ENCODE data around the gene MT1E. TPM values are rescaled to one million over a fixed set of nuclear protein-coding genes. Genes with fewer than 3 reads are reported as not detected.

The MT1E gene
- total RNA-seq, 1 experiment from 2014 or later = 50.6 TPM

GRCh38 chr16:56640076-56640475 lies 14.5 kb downstream of the MT1E start:
- no peaks in the 10 kb centered on the region for H3K36me3 ChIP-seq (ENCODE audit: insufficient read depth, low read length, poor library complexity, severe bottlenecking)
- no peak for TF ChIP-seq EZH2 (IDR thresholded peaks at IDR 0.05; ENCODE audit: borderline replicate concordance, low read depth, low read length, poor library complexity, severe bottlenecking)
- no peak for TF ChIP-seq CTCF (conservative IDR thresholded peaks at IDR 0.05; ENCODE audit: low read depth, low read length)
- no peaks in the 10 kb centered on the region for H3K4me1 ChIP-seq (ENCODE audit: insufficient read depth, low read length, poor library complexity, severe bottlenecking)
- H3K4me3 ChIP-seq (ENCODE audit: low read depth, low read length, poor library complexity, severe bottlenecking) = no peak overlapping the region
- H3K27ac ChIP-seq (ENCODE audit: low read depth, low read length, poor library complexity, severe bottlenecking) = no peak overlapping the region
- no peak for DNase-seq (ENCODE audit: low spot score)
- ChIA-PET CTCF (no interaction called here), POLR2A (ENCODE audit: low non-redundant PET) (no interaction called here)
- peaks cover 63% of the 10 kb centered on the region for H3K27me3 ChIP-seq (replicated peaks; ENCODE audit: insufficient read depth, low read depth, low read length, poor library complexity)
- intact Hi-C loops (cut with micrococcal nuclease; ENCODE audit: unreplicated experiment) = no loop called here
- no peaks in the 10 kb centered on the region for H3K9me3 ChIP-seq (ENCODE audit: low read depth, low read length, poor library complexity, severe bottlenecking)
- BruUV-seq (replicated peaks) = no TSS peak

DNA sequence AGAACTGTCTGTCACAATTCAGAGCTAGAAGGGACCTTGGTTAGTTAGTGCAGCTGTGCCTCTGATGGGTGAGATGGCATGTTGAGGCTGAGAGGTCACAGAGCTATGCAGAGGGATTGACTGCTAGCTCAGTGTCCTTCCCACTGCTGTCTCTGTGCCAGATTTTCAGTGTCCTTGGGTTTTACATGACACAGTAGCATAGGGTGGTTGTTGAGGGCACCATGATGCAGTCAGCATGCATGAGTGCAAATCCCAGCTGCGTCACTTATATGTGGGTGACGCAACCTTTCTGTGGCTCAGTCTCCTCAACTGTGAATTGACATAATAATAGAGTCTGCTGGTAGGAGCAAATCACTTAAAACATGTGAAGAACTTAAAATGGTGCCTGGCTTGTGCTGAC lies 15.6 kb downstream of the MT1E start:
- intact Hi-C loops (cut with micrococcal nuclease; ENCODE audit: unreplicated experiment) = no loop called here

GRCh38 chr16:56643080-56643778 lies 17.6 kb downstream of the MT1E start:
- Histone ChIP-seq H3K4me3 (ENCODE audit: low read depth, low read length, poor library complexity, severe bottlenecking) (peak overlapping the region; percentile 17), H3K27me3 (replicated peaks; ENCODE audit: insufficient read depth, low read depth, low read length, poor library complexity) (peaks cover 37% of the 10 kb centered on the region), H3K36me3 (ENCODE audit: insufficient read depth, low read length, poor library complexity, severe bottlenecking) (no peaks in the 10 kb centered on the region), H3K27ac (ENCODE audit: low read depth, low read length, poor library complexity, severe bottlenecking) (no peak overlapping the region), H3K4me1 (ENCODE audit: insufficient read depth, low read length, poor library complexity, severe bottlenecking) (no peaks in the 10 kb centered on the region), H3K9me3 (ENCODE audit: low read depth, low read length, poor library complexity, severe bottlenecking) (no peaks in the 10 kb centered on the region)
- ChIA-PET POLR2A (ENCODE audit: low non-redundant PET) (no interaction called here), CTCF (interaction anchor here (0.7 kb wide), 1 partner anchor 37 kb away, joined by 3 read pairs; no protein-coding TSS in a partner anchor)
- BruUV-seq (replicated peaks) = no TSS peak
- no peak for TF ChIP-seq EZH2 (IDR thresholded peaks at IDR 0.05; ENCODE audit: borderline replicate concordance, low read depth, low read length, poor library complexity, severe bottlenecking)
- TF ChIP-seq CTCF (conservative IDR thresholded peaks at IDR 0.05; ENCODE audit: low read depth, low read length) = peak; percentile 31; the same call in 1 of the 2 replicates
- intact Hi-C loops (cut with micrococcal nuclease; ENCODE audit: unreplicated experiment) = no loop called here
- peak; percentile 37 for DNase-seq (ENCODE audit: low spot score)

More for the DNA sequence above, 15.6 kb downstream of the MT1E start:
- no peak for TF ChIP-seq CTCF (conservative IDR thresholded peaks at IDR 0.05; ENCODE audit: low read depth, low read length)
- TF ChIP-seq EZH2 (IDR thresholded peaks at IDR 0.05; ENCODE audit: borderline replicate concordance, low read depth, low read length, poor library complexity, severe bottlenecking) = no peak
- Histone ChIP-seq H3K27me3 (replicated peaks; ENCODE audit: insufficient read depth, low read depth, low read length, poor library complexity) (peaks cover 57% of the 10 kb centered on the region), H3K36me3 (ENCODE audit: insufficient read depth, low read length, poor library complexity, severe bottlenecking) (no peaks in the 10 kb centered on the region), H3K4me3 (ENCODE audit: low read depth, low read length, poor library complexity, severe bottlenecking) (no peak overlapping the region), H3K4me1 (ENCODE audit: insufficient read depth, low read length, poor library complexity, severe bottlenecking) (no peaks in the 10 kb centered on the region), H3K9me3 (ENCODE audit: low read depth, low read length, poor library complexity, severe bottlenecking) (no peaks in the 10 kb centered on the region), H3K27ac (ENCODE audit: low read depth, low read length, poor library complexity, severe bottlenecking) (no peak overlapping the region)
- no peak for DNase-seq (ENCODE audit: low spot score)
- ChIA-PET CTCF (no interaction called here), POLR2A (ENCODE audit: low non-redundant PET) (no interaction called here)
- BruUV-seq (replicated peaks) = no TSS peak
